ENCODE results near the gene FMN1.

FMN1 gene

DNA sequence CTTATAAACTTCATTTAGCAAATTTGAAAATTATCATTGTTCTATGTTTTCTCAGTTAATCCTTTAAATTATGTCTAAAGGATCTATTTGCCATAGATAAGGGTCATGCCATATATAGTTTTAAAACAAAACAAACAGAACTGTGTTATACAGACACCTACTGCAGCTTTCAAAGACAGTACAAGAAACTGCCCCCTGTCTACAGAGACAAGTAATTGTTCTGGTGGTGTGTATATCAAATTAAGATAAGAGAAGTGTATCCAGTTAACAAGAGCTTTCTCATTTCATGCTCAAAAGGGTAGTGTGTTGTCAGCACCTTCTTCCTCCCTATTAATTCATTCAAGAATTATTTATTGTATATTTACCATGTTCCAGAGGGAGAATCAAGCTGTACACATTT is 201.2 kb downstream of the FMN1 start:
- no peaks in the 10 kb centered on the region for H3K9me3 ChIP-seq (ENCODE audit: insufficient read depth, low read depth, low read length)
- no peak overlapping the region for H2AFZ ChIP-seq (ENCODE audit: insufficient read depth, low read length, poor library complexity)
- H3K4me2 ChIP-seq (ENCODE audit: low read length), result no peak overlapping the region
- H3K79me2 ChIP-seq (ENCODE audit: control insufficient read depth, insufficient read depth, low read length, poor library complexity), result no peaks in the 10 kb centered on the region
- H4K12ac ChIP-seq (ENCODE audit: low read depth, low read length), result no peak overlapping the region
- H3K18ac ChIP-seq (ENCODE audit: low read length), result no peak overlapping the region
- no peak overlapping the region for H3K4me3 ChIP-seq (ENCODE audit: low read depth, low read length)
- no peaks in the 10 kb centered on the region for H3K36me3 ChIP-seq (ENCODE audit: control insufficient read depth in 1 of 2, insufficient read depth in 2 of 2, low read length in 2 of 2)
- H4K91ac ChIP-seq (ENCODE audit: low read depth, low read length), result no peak overlapping the region
- no peak overlapping the region for H3K23ac ChIP-seq (ENCODE audit: low read length)
- H4K8ac ChIP-seq (ENCODE audit: low read depth, low read length), result no peak overlapping the region
- H2AK5ac ChIP-seq (ENCODE audit: low read length), result no peak overlapping the region
- no peak overlapping the region for H3K4ac ChIP-seq (ENCODE audit: low read depth, low read length)
- no peaks in the 10 kb centered on the region for H3K4me1 ChIP-seq (ENCODE audit: control insufficient read depth in 1 of 2, insufficient read depth in 2 of 2, low read length in 2 of 2)
- H3K27ac ChIP-seq (ENCODE audit: low read depth, low read length), result no peak overlapping the region
- H2BK12ac ChIP-seq (ENCODE audit: low read length), result no peak overlapping the region
- H3K79me1 ChIP-seq (ENCODE audit: low read length), result no peaks in the 10 kb centered on the region
- H3K9ac ChIP-seq (ENCODE audit: low read length), result no peak overlapping the region
- H3K14ac ChIP-seq (ENCODE audit: low read length), result no peak overlapping the region
- H2BK5ac ChIP-seq (ENCODE audit: low read depth, low read length, poor library complexity), result no peak overlapping the region
- DNase-seq, result no peak
- no peak overlapping the region for H2BK120ac ChIP-seq (ENCODE audit: insufficient read depth, low read length, poor library complexity)
- H3K27me3 ChIP-seq (ENCODE audit: insufficient read depth, low read length), result no peaks in the 10 kb centered on the region

DNA sequence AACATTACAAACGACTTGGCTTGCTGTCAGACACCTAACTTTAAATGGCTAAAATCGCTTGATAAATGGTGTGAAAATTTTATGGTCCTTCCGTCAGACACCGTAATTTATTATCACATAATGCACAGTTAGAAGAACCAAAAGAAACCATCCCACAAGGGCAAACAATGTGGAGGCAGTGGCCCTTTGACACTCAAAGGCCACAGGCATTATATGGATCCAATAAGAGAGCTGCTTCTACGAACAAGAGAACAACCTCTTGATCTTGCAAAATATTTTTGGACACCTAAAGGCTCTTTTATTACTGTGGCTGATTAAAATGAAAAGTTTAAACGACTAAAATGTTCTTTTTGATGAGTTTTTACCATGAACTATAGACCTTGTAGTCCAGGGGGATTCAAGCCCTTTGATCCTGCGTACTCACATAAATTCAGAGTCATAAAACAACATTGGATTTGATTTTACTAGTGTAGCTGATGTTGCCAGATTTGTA is 202.8 kb downstream of the FMN1 start:
- no CpG with 5 or more reads among the region's 7 CpGs for WGBS (ENCODE audit: extremely low coverage, insufficient coverage, insufficient read length)
- Histone ChIP-seq H4K91ac (ENCODE audit: low read depth, low read length) (no peak overlapping the region), H3K14ac (ENCODE audit: low read length) (no peak overlapping the region), H3K9ac (ENCODE audit: low read length) (no peak overlapping the region), H3K36me3 (ENCODE audit: control insufficient read depth in 1 of 2, insufficient read depth in 2 of 2, low read length in 2 of 2) (no peaks in the 10 kb centered on the region), H2BK120ac (ENCODE audit: insufficient read depth, low read length, poor library complexity) (no peak overlapping the region), H2AFZ (ENCODE audit: insufficient read depth, low read length, poor library complexity) (no peak overlapping the region), H3K27ac (ENCODE audit: low read depth, low read length) (no peak overlapping the region), H3K4ac (ENCODE audit: low read depth, low read length) (no peak overlapping the region), H3K23ac (ENCODE audit: low read length) (no peak overlapping the region), H4K8ac (ENCODE audit: low read depth, low read length) (no peak overlapping the region), H3K18ac (ENCODE audit: low read length) (no peak overlapping the region), H3K79me2 (ENCODE audit: control insufficient read depth, insufficient read depth, low read length, poor library complexity) (no peaks in the 10 kb centered on the region), H2BK12ac (ENCODE audit: low read length) (no peak overlapping the region), H3K4me2 (ENCODE audit: low read length) (no peak overlapping the region), H3K79me1 (ENCODE audit: low read length) (no peaks in the 10 kb centered on the region), H3K27me3 (ENCODE audit: insufficient read depth, low read length) (no peaks in the 10 kb centered on the region), H4K12ac (ENCODE audit: low read depth, low read length) (no peak overlapping the region), H3K4me1 (ENCODE audit: control insufficient read depth in 1 of 2, insufficient read depth in 2 of 2, low read length in 2 of 2) (no peaks in the 10 kb centered on the region), H3K4me3 (ENCODE audit: low read depth, low read length) (no peak overlapping the region), H2AK5ac (ENCODE audit: low read length) (no peak overlapping the region), H2BK5ac (ENCODE audit: low read depth, low read length, poor library complexity) (no peak overlapping the region), H3K9me3 (ENCODE audit: insufficient read depth, low read depth, low read length) (no peaks in the 10 kb centered on the region)
- no peak for DNase-seq

DNA sequence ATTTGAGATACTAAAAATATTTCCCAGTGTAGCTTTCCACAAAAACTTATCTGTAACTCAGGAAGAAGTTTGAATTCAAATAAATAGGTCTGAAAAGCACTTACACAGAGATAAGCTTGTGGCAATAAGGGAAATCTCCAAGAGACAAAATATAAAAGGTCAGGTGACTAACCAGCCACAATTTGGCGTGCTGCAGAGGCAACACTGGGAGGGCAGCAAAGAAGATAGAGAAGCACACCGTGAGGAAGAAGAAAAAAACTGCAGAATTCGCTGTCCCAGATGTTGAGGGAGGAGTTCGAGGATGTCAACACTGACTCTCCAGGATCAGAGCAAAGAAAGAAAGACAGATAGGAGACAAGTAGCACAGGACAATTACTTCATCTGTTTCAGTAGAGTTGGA is 204.4 kb downstream of the FMN1 start:
- Histone ChIP-seq H2BK5ac (ENCODE audit: low read depth, low read length, poor library complexity) (no peak overlapping the region), H3K9me3 (ENCODE audit: insufficient read depth, low read depth, low read length) (no peaks in the 10 kb centered on the region), H3K4me2 (ENCODE audit: low read length) (no peak overlapping the region), H2AK5ac (ENCODE audit: low read length) (no peak overlapping the region), H2BK12ac (ENCODE audit: low read length) (no peak overlapping the region), H3K27me3 (ENCODE audit: insufficient read depth, low read length) (no peaks in the 10 kb centered on the region), H3K4me1 (ENCODE audit: control insufficient read depth in 1 of 2, insufficient read depth in 2 of 2, low read length in 2 of 2) (no peaks in the 10 kb centered on the region), H2AFZ (ENCODE audit: insufficient read depth, low read length, poor library complexity) (no peak overlapping the region), H3K9ac (ENCODE audit: low read length) (no peak overlapping the region), H3K23ac (ENCODE audit: low read length) (no peak overlapping the region), H3K4me3 (ENCODE audit: low read depth, low read length) (no peak overlapping the region), H3K36me3 (ENCODE audit: control insufficient read depth in 1 of 2, insufficient read depth in 2 of 2, low read length in 2 of 2) (no peaks in the 10 kb centered on the region), H3K27ac (ENCODE audit: low read depth, low read length) (no peak overlapping the region), H4K8ac (ENCODE audit: low read depth, low read length) (no peak overlapping the region), H3K14ac (ENCODE audit: low read length) (no peak overlapping the region), H2BK120ac (ENCODE audit: insufficient read depth, low read length, poor library complexity) (no peak overlapping the region), H3K18ac (ENCODE audit: low read length) (no peak overlapping the region), H4K12ac (ENCODE audit: low read depth, low read length) (no peak overlapping the region), H4K91ac (ENCODE audit: low read depth, low read length) (no peak overlapping the region), H3K4ac (ENCODE audit: low read depth, low read length) (no peak overlapping the region), H3K79me1 (ENCODE audit: low read length) (no peaks in the 10 kb centered on the region), H3K79me2 (ENCODE audit: control insufficient read depth, insufficient read depth, low read length, poor library complexity) (no peaks in the 10 kb centered on the region)
- no peak for DNase-seq
- no CpG with 5 or more reads among the region's 4 CpGs for WGBS (ENCODE audit: extremely low coverage, insufficient coverage, insufficient read length)

DNA sequence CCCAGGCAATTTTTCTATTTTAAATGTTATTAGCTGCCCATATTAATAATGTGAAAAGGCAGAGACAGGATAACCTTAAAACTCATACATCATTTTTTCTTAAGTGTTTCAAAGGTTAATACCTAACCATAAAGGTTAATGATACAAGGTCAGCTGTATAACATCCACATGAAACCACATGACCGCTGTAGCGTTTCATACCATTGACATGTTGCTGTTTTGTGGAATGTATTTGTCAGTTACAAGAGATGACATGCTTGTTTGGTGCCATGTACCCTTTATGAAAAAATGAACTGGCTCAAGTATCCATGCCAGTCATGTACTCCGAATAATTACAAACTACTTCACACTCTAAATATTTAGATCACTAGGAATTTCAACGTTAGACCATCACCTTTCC is 207.4 kb downstream of the FMN1 start:
- H3K18ac ChIP-seq (ENCODE audit: low read length), result no peak overlapping the region
- H3K23ac ChIP-seq (ENCODE audit: low read length), result no peak overlapping the region
- H3K4me2 ChIP-seq (ENCODE audit: low read length), result no peak overlapping the region
- H3K4me3 ChIP-seq (ENCODE audit: low read depth, low read length), result no peak overlapping the region
- no peak overlapping the region for H4K8ac ChIP-seq (ENCODE audit: low read depth, low read length)
- H3K79me2 ChIP-seq (ENCODE audit: control insufficient read depth, insufficient read depth, low read length, poor library complexity), result no peaks in the 10 kb centered on the region
- H3K14ac ChIP-seq (ENCODE audit: low read length), result no peak overlapping the region
- no peak for DNase-seq
- no peak overlapping the region for H3K4ac ChIP-seq (ENCODE audit: low read depth, low read length)
- H2BK5ac ChIP-seq (ENCODE audit: low read depth, low read length, poor library complexity), result no peak overlapping the region
- H3K79me1 ChIP-seq (ENCODE audit: low read length), result no peaks in the 10 kb centered on the region
- H3K36me3 ChIP-seq (ENCODE audit: control insufficient read depth in 1 of 2, insufficient read depth in 2 of 2, low read length in 2 of 2), result no peaks in the 10 kb centered on the region
- no peak overlapping the region for H2AFZ ChIP-seq (ENCODE audit: insufficient read depth, low read length, poor library complexity)
- no peak overlapping the region for H4K91ac ChIP-seq (ENCODE audit: low read depth, low read length)
- no peak overlapping the region for H2AK5ac ChIP-seq (ENCODE audit: low read length)
- no peaks in the 10 kb centered on the region for H3K27me3 ChIP-seq (ENCODE audit: insufficient read depth, low read length)
- no peaks in the 10 kb centered on the region for H3K9me3 ChIP-seq (ENCODE audit: insufficient read depth, low read depth, low read length)
- no peak overlapping the region for H2BK120ac ChIP-seq (ENCODE audit: insufficient read depth, low read length, poor library complexity)
- H2BK12ac ChIP-seq (ENCODE audit: low read length), result no peak overlapping the region
- H3K9ac ChIP-seq (ENCODE audit: low read length), result no peak overlapping the region
- H4K12ac ChIP-seq (ENCODE audit: low read depth, low read length), result no peak overlapping the region
- H3K4me1 ChIP-seq (ENCODE audit: control insufficient read depth in 1 of 2, insufficient read depth in 2 of 2, low read length in 2 of 2), result no peaks in the 10 kb centered on the region
- H3K27ac ChIP-seq (ENCODE audit: low read depth, low read length), result no peak overlapping the region
- WGBS (ENCODE audit: extremely low coverage, insufficient coverage, insufficient read length), result 100% methylated on average over 1 of the region's 4 CpGs
